SK-N-MC (cell line): ENCODE data around the gene ADAMTS4.

Source experiments
- DNase-seq: peaks from one replicate; pipeline ENCODE4 v3.0.0-alpha.2; 2011; ENCODE audit warnings: low read depth, low spot score
- H3K27ac ChIP-seq: fragments of 200-600 bp; sonication (generic); 2 replicates; pipeline ENCODE4 v1.5.1; 2016; ENCODE audit warnings: mixed run types
- H3K36me3 ChIP-seq: fragments of 200-600 bp; sonication (generic); 2 replicates; pipeline ENCODE4 v1.6.1; 2017; ENCODE audit warnings: antibody characterized with exemption, low read length, mixed read lengths; ENCODE audit not compliant: insufficient read depth
- H3K4me3 ChIP-seq: fragments of 200-600 bp; sonication (generic); 2 replicates; pipeline ENCODE4 v1.5.1; 2016
- H3K9ac ChIP-seq: fragments of 200-600 bp; sonication (generic); 2 replicates; pipeline ENCODE4 v1.8.0; 2017; ENCODE audit warnings: mixed run types, mixed read lengths; ENCODE audit not compliant: insufficient read length
- H3K9me3 ChIP-seq: fragments of 200-600 bp; sonication (generic); 2 replicates; pipeline ENCODE4 v1.6.1; 2017; ENCODE audit warnings: low read depth, mild to moderate bottlenecking, antibody characterized with exemption, low read length, moderate library complexity, mixed read lengths
- EZH2 ChIP-seq: fragments of 200-600 bp; sonication (generic); IDR thresholded peaks from one replicate; pipeline ENCODE4 v1.6.1; 2017; ENCODE audit warnings: antibody characterized with exemption
- FOXP2 ChIP-seq: optimal IDR thresholded peaks from 2 replicates; pipeline ENCODE3; 2011; ENCODE audit warnings: mild to moderate bottlenecking, moderate library complexity; ENCODE audit not compliant: insufficient read depth; ENCODE audit errors: extremely low read length, control extremely low read depth
- POLR2AphosphoS5 ChIP-seq: IDR thresholded peaks from 2 replicates; pipeline ENCODE4 v1.6.1; 2012; ENCODE audit warnings: mild to moderate bottlenecking, low read depth, low read length, borderline replicate concordance

Gene ADAMTS4

GRCh38 chr1:161159087-161159912, 39.6 kb downstream of the ADAMTS4 start, which contains the start of gene USP21:
USP21 (plus strand) TSS chr1:161159500; CDS start chr1:161160641, 1,141 bp downstream.
- no peak for DNase-seq
- peak within 1 kb of the TSS; percentile 95 for H3K9ac ChIP-seq
- TF ChIP-seq FOXP2 (no peak), EZH2 (no peak), POLR2AphosphoS5 (peak; percentile 89)
- no peaks in the 10 kb centered on the region for H3K9me3 ChIP-seq
- H3K36me3 ChIP-seq: peaks cover 28% of the 10 kb centered on the region; the same call in 1 of the 2 replicates
- H3K4me3 ChIP-seq: peak within 1 kb of the TSS; percentile 88
- H3K27ac ChIP-seq: no peak within 1 kb of the TSS

GRCh38 chr1:161158316-161159010, 40.4 kb downstream of the ADAMTS4 start:
- Histone ChIP-seq H3K27ac (no peak overlapping the region), H3K9ac (no peak overlapping the region), H3K4me3 (peak overlapping the region; percentile 88), H3K36me3 (peaks cover 28% of the 10 kb centered on the region; the same call in 1 of the 2 replicates), H3K9me3 (no peaks in the 10 kb centered on the region)
- no peak for DNase-seq
- TF ChIP-seq FOXP2: no peak
- no peak for TF ChIP-seq EZH2
- TF ChIP-seq POLR2AphosphoS5: no peak

DNA sequence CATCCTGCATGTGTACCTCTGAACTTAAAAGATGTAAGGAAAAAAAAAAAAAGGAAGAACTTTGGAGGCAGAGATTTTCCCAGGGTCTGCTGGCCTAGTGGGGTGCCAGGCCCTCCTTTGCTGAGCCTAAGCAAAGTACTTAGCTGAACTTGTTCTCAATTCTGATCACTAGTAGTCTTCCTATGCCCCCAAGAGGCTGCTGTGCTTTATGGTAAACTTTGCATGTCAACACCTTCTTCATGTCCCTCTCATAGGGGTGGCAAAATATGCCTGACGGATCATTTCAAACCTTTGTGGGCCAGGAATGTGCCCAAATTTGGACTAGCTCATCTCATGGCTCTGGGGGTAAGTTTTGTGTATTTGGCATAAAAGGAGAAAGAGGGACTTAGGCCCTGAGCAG, 41.0 kb downstream of the ADAMTS4 start:
- peaks cover 27% of the 10 kb centered on the region; the same call in 1 of the 2 replicates for H3K36me3 ChIP-seq

DNA sequence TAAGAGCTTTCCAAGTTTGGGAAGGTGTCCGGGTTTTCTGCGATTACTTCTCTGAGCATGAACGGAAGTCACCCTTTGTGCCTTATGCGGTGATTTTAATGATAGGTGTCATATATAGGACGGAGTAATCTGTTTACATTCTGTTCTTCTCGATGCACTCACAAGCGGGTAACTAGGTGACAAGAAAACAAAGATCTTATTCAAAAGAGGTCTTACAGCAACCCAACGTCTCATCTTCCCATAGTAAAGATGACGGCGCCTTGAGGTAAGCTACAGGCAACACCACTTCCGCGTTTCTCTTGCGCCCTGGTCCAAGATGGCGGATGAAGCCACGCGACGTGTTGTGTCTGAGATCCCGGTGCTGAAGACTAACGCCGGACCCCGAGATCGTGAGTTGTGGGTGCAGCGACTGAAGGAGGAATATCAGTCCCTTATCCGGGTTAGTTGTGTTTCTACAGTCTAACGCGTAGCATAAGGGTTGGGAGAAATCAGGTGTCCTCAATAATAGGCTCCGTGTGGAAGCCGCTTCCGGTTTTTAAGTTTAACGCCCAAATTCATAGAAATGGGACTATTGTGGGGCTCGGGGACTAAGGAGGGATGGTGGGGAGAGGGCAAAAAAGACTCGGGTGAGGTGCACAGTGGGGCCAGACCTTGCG, 45.0 kb downstream of the ADAMTS4 start, which contains the start of gene UFC1:
Gene UFC1, plus strand, starts transcription at position 297 of the 656 bp plus-strand sequence. Its CDS starts 20 bp downstream, at position 317.
- H3K36me3 ChIP-seq: 0 out of 2 replicates have a peak, but pooled peaks cover 8% of the 10 kb centered on the region
- H3K27ac ChIP-seq: peak within 1 kb of the TSS; percentile 99
- peak within 1 kb of the TSS; percentile 97 for H3K4me3 ChIP-seq
- H3K9me3 ChIP-seq: no peaks in the 10 kb centered on the region
- no peak for TF ChIP-seq FOXP2
- peak; percentile 79 for TF ChIP-seq POLR2AphosphoS5
- peak; percentile 87 for DNase-seq
- peak within 1 kb of the TSS; percentile 100 for H3K9ac ChIP-seq

More for the DNA sequence above, 41.0 kb downstream of the ADAMTS4 start:
- no peak for TF ChIP-seq POLR2AphosphoS5
- H3K9ac ChIP-seq: no peak overlapping the region
- H3K4me3 ChIP-seq: no peak overlapping the region
- no peak overlapping the region for H3K27ac ChIP-seq
- H3K9me3 ChIP-seq: no peaks in the 10 kb centered on the region
- DNase-seq: no peak

DNA sequence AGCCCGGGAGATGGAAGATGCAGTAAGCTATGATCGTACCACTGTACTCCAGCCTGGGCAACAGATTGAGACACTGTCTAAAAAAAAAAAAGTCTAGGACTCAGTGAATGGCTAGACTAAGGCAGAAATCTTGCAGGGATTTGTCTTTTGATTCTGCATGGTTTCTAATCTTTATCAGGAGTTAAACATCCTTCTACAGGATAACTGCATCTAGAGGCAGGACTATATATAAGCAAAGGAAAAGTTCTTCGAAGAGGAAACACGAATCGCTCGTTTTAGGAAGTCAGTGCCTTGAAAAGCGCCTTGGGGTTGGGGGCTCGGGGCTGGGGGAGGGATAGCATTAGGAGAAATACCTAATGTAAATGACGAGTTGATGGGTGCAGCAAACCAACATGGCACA, 45.7 kb downstream of the ADAMTS4 start:
- no peak for DNase-seq
- peak overlapping the region; percentile 100 for H3K9ac ChIP-seq
- H3K4me3 ChIP-seq: peak overlapping the region; percentile 97
- TF ChIP-seq EZH2: no peak
- TF ChIP-seq FOXP2: no peak
- no peak for TF ChIP-seq POLR2AphosphoS5
- H3K27ac ChIP-seq: peak overlapping the region; percentile 99
- 0 out of 2 replicates have a peak, but pooled peaks cover 3% of the 10 kb centered on the region for H3K36me3 ChIP-seq
- H3K9me3 ChIP-seq: no peaks in the 10 kb centered on the region

DNA sequence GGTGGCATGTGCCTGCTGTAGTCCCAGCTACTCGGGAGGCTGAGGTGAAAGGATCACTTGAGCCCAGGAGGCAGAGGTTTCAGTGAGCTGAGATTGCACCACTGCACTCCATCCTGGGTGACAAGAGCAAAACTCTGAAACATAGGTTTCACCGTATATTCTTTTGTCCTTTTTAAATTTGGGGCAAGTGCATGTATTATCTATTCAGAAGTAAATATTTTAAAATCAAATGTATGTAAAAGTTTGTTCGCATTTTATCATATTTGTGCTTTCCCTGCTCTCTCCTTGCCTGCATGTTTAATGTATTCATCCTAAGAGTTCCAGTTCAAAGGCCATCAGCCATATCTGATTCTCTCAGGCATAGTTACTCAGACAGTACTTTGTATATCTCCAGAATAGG, 53.0 kb downstream of the ADAMTS4 start:
- Histone ChIP-seq H3K4me3 (no peak overlapping the region), H3K9ac (no peak overlapping the region), H3K9me3 (no peaks in the 10 kb centered on the region), H3K27ac (no peak overlapping the region), H3K36me3 (no peaks in the 10 kb centered on the region)
- TF ChIP-seq FOXP2 (no peak), POLR2AphosphoS5 (no peak), EZH2 (no peak)
- DNase-seq: no peak

DNA sequence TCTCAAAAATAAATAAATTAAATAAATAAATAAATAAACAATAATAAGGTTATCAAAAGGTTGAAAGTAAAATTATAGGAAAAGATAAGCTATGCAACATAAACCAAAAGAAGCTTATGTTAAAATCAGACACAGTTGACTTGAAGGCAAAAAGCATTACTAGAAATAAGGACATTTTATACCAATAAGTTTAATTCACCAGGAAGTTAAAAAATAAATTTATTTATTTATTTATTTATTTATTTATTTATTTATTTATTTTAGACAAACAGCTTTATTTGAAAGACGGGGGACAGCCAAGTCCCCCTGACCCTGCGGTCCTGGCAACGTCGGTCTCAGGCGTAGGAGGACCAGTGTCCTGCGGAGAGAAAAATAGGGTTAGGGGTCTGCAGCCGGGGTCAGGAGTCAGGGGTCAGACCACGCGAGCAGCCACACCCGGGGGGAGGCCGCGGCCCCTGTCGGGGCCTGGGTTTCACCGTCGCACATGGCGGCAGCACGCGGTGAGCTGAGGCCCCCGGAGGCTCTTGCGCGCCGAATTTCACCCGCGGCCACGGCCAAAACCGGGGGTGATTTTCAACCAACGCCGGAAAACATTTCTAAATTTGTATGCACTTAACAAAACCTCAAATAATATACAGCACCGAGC, 58.0 kb downstream of the ADAMTS4 start:
- TF ChIP-seq EZH2: no peak
- TF ChIP-seq FOXP2: no peak
- no peak for TF ChIP-seq POLR2AphosphoS5
- Histone ChIP-seq H3K27ac (no peak overlapping the region), H3K4me3 (no peak overlapping the region), H3K36me3 (no peaks in the 10 kb centered on the region), H3K9me3 (no peaks in the 10 kb centered on the region), H3K9ac (no peak overlapping the region)
- no peak for DNase-seq

- no peak overlapping the region for H3K4me3 ChIP-seq
- no peak for TF ChIP-seq POLR2AphosphoS5
- TF ChIP-seq FOXP2: no peak
- no peak for TF ChIP-seq EZH2
- no peaks in the 10 kb centered on the region for H3K36me3 ChIP-seq
- H3K9ac ChIP-seq: no peak overlapping the region
- H3K27ac ChIP-seq: no peak overlapping the region
- DNase-seq: no peak
- no peaks in the 10 kb centered on the region for H3K9me3 ChIP-seq
Measured at GRCh38 chr1:161139766-161140165, 59.1 kb downstream of the ADAMTS4 start.
